ENCODE data around the gene NAALADL2.
"Not testable (repeated sequence)": the region's sequence is repeated elsewhere in the genome, so short reads cannot be mapped to it uniquely, and the experiment has no call there.

Gene NAALADL2

DNA sequence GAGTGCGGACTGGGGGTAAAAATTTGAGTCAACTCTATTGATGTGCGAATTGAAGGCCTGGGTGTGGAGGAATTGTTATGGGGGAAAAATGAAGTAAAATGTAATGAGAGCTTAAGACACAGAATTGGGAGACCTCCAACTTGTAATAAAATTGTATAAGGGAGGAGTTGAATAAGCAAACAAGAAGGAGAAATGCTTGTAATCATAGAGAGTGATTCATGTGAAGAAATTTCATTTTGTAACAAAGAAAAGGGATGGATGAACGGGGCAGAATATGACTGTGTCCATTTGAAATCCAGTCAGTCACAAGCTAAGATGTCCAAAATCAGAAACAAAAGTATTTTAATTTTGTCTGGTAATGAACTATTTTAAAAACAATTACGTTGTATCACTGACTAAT lies 552.3 kb downstream of the NAALADL2 start:
- Mint-ChIP-seq H3K9me3 (peaks cover 2% of the 10 kb centered on the region), H3K4me1 (no peaks in the 10 kb centered on the region), H3K27ac (no peak overlapping the region), H3K4me3 (no peak overlapping the region), H3K27me3 (no peaks in the 10 kb centered on the region), H3K36me3 (no peaks in the 10 kb centered on the region)
- CTCF ChIA-PET: no interaction called here
- DNase-seq: no peak

DNA sequence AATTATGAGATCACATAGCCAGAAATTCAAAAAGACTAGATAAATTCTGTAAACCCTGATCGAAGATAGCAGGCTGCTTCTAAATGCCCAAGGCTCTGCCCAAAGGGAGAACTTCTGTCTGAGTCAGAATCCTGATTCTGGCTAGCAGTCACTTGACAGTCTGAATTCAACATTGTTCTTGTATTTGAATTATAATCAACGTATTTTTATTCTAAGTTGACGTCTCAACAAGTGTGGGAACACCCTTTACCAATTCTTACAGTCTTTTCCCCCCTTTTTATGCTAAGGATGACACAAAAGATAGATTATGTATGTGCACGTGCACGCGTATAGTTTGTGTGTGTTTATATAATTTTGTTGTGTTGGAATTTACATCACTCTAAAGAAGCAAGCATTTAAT lies 552.8 kb downstream of the NAALADL2 start:
- Mint-ChIP-seq H3K4me3 (no peak overlapping the region), H3K27me3 (no peaks in the 10 kb centered on the region), H3K4me1 (no peaks in the 10 kb centered on the region), H3K27ac (no peak overlapping the region), H3K36me3 (no peaks in the 10 kb centered on the region), H3K9me3 (peaks cover 2% of the 10 kb centered on the region)
- DNase-seq: no peak
- CTCF ChIA-PET: no interaction called here

DNA sequence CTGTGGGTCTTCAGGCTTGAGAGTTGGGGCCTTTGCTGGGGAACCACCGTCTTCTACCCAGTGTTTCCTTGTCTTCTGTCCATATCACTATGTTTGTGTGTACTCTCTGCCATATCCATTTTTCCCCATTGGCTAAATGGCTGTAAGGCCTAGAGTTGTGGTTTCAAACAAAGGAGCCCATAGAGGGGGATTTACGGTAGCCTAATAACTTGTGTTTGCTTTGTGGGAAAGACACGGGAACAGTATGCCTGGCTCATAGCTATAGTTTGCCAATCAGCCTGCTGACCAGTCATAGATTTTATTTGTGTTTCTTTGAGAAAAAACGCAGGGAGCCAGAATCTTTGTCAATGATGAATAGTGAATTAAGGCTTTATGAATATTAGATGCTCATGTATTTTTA lies 554.8 kb downstream of the NAALADL2 start:
- Mint-ChIP-seq H3K4me1 (no peaks in the 10 kb centered on the region), H3K36me3 (no peaks in the 10 kb centered on the region), H3K4me3 (no peak overlapping the region), H3K9me3 (peaks cover 2% of the 10 kb centered on the region), H3K27ac (no peak overlapping the region), H3K27me3 (no peaks in the 10 kb centered on the region)
- CTCF ChIA-PET: no interaction called here
- DNase-seq: no peak

DNA sequence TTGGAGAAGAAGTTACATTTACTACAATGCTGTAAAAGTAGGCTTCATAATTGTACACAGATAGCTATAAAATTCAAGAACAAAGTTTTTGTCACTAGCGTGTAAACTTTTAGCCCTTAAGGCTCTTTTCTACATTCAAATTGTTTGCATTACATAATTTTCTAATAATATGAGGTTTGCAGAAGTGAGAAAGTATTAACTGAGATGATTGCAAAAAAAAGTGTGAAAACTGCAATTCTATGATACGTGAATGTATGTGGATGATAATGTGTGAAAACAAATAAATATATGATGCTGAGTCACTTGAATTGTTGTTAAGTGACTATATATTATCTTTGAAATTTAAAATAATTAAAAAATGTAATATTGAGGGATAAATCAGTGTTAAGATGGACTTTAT lies 557.5 kb downstream of the NAALADL2 start:
- Mint-ChIP-seq H3K9me3 (no peaks in the 10 kb centered on the region), H3K4me1 (no peaks in the 10 kb centered on the region), H3K27ac (no peak overlapping the region), H3K27me3 (no peaks in the 10 kb centered on the region), H3K36me3 (no peaks in the 10 kb centered on the region), H3K4me3 (no peak overlapping the region)
- CTCF ChIA-PET: no interaction called here
- DNase-seq: no peak

DNA sequence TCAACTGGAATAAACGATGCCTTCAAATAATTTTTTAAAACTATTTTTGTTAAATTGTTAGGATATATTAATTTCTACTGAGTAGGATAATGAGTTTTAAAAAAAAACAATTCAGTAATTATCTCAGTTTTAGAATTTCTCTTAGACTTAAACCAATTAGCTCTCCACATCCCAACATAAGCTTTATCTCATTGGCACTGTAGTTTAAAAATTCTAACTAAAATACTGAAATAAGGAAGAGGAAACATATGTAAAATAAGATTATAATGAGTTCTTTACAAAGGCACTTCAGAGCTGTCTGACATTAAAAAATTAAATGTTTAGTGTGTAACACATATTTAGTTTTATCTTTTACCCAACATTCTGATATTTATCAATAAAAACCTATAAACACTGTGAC lies 558.3 kb downstream of the NAALADL2 start:
- Mint-ChIP-seq H3K9me3 (no peaks in the 10 kb centered on the region), H3K4me3 (no peak overlapping the region), H3K27me3 (no peaks in the 10 kb centered on the region), H3K36me3 (no peaks in the 10 kb centered on the region), H3K27ac (no peak overlapping the region), H3K4me1 (no peaks in the 10 kb centered on the region)
- no peak for DNase-seq
- CTCF ChIA-PET: interaction anchor here (0.7 kb wide), 1 partner anchor 10 kb away, joined by 3 read pairs; no protein-coding TSS in a partner anchor

DNA sequence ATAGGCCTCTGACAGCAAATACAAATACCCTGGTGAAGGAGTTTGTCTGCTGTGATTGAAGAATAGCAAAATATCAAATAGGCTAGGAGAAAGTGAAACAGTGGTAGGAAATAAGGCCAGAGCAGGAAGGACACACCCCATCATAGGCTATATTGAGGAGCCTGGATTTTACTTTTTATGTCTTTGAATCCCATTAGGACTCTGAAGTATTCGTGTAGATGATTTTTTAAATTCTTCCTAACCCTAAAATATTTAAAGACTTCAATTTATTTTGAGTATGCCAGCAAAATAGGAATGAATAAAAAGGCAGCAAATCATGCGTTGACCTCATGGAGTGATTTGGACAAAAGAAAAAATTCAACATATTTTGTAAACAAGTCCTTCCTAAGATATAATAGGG lies 562.8 kb downstream of the NAALADL2 start:
- H3K27me3 Mint-ChIP-seq: no peaks in the 10 kb centered on the region
- no peak overlapping the region for H3K27ac Mint-ChIP-seq
- DNase-seq: no peak
- peaks cover 2% of the 10 kb centered on the region for H3K9me3 Mint-ChIP-seq
- no peak overlapping the region for H3K4me3 Mint-ChIP-seq
- H3K4me1 Mint-ChIP-seq: no peaks in the 10 kb centered on the region
- CTCF ChIA-PET: no interaction called here
- no peaks in the 10 kb centered on the region for H3K36me3 Mint-ChIP-seq

DNA sequence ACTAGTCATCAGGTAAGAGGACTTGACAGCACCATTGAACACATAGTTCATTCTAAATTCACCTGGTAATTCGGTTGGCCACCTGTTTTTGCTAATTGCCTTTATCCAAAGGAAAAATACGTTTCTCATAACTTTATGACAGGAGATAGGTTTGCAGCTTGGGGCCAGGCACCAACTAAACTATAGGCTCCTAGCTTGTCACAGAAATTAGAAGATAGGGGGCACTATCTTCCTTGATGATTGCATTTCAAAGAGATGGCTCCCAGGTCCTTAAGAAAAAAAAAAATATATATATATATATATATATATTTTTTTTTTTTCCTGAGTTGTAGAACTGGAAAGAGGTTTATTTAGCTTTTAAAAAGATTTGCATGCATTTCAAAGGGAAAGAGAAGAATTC lies 563.6 kb downstream of the NAALADL2 start:
- H3K36me3 Mint-ChIP-seq: no peaks in the 10 kb centered on the region
- no peak for DNase-seq
- no peaks in the 10 kb centered on the region for H3K4me1 Mint-ChIP-seq
- H3K27me3 Mint-ChIP-seq: no peaks in the 10 kb centered on the region
- H3K27ac Mint-ChIP-seq: no peak overlapping the region
- no peak overlapping the region for H3K4me3 Mint-ChIP-seq
- CTCF ChIA-PET: no interaction called here
- H3K9me3 Mint-ChIP-seq: peaks cover 2% of the 10 kb centered on the region

DNA sequence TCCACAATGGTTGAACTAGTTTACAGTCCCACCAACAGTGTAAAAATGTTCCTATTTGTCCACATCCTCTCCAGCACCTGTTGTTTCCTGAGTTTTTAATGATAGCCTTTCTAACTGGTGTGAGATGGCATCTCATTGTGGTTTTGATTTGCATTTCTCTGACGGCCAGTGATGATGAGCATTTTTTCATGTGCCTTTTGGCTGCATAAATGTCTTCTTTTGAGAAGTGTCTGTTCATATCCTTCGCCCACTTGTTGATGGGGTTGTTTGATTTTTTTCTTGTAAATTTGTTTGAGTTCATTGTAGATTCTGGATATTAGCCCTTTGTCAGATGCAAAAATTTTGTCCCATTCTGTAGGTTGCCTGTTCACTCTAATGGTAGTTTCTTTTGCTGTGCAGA lies 564.7 kb downstream of the NAALADL2 start:
- CTCF ChIA-PET, H3K27me3 Mint-ChIP-seq, H3K36me3 Mint-ChIP-seq, H3K4me1 Mint-ChIP-seq, H3K27ac Mint-ChIP-seq, H3K9me3 Mint-ChIP-seq, H3K4me3 Mint-ChIP-seq, DNase-seq: not testable (repeated sequence)

DNA sequence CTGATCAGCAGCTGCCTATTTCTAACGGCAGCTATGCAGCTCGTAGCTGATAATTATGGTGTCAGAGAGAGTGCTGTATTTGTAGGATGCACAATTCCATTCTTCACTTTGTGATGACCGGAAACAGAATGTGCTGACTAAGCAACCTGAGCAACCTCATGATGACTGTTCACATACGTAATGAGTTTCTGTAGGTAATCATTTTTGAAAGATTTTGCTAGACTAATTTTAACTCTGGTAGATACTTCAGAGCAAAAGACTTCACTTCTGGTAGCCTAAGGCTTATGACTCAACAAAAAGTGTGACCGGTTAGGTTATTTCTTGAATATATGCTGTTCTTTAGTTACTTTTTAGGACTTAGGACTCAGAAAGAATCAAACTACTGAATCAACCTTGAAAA lies 567.7 kb downstream of the NAALADL2 start:
- H3K9me3 Mint-ChIP-seq: peaks cover 2% of the 10 kb centered on the region
- no peak for DNase-seq
- H3K36me3 Mint-ChIP-seq: no peaks in the 10 kb centered on the region
- no peak overlapping the region for H3K4me3 Mint-ChIP-seq
- no peaks in the 10 kb centered on the region for H3K27me3 Mint-ChIP-seq
- no peaks in the 10 kb centered on the region for H3K4me1 Mint-ChIP-seq
- CTCF ChIA-PET: no interaction called here
- no peak overlapping the region for H3K27ac Mint-ChIP-seq

DNA sequence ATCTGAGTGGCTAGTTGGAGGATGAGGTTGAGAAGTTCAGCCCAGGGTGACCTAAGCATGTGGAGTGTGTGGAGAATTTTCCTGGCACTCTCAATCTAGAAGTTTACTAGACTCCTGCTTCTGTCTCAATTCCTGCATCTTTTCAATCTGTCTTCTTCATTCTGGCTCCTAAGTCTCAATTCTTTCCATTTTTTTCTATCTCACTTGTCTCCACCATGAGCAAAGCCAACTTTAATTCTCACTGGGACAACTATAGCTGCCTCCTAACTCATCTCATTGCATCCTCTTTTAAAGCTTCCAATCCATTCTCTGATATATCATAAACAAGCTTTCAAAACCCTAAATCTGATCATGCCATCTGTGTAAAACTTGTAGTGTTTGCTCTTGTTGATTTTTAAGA lies 569.3 kb downstream of the NAALADL2 start:
- Mint-ChIP-seq H3K27me3 (no peaks in the 10 kb centered on the region), H3K36me3 (no peaks in the 10 kb centered on the region), H3K4me3 (no peak overlapping the region), H3K9me3 (peaks cover 2% of the 10 kb centered on the region), H3K27ac (no peak overlapping the region), H3K4me1 (no peaks in the 10 kb centered on the region)
- DNase-seq: no peak
- CTCF ChIA-PET: no interaction called here

DNA sequence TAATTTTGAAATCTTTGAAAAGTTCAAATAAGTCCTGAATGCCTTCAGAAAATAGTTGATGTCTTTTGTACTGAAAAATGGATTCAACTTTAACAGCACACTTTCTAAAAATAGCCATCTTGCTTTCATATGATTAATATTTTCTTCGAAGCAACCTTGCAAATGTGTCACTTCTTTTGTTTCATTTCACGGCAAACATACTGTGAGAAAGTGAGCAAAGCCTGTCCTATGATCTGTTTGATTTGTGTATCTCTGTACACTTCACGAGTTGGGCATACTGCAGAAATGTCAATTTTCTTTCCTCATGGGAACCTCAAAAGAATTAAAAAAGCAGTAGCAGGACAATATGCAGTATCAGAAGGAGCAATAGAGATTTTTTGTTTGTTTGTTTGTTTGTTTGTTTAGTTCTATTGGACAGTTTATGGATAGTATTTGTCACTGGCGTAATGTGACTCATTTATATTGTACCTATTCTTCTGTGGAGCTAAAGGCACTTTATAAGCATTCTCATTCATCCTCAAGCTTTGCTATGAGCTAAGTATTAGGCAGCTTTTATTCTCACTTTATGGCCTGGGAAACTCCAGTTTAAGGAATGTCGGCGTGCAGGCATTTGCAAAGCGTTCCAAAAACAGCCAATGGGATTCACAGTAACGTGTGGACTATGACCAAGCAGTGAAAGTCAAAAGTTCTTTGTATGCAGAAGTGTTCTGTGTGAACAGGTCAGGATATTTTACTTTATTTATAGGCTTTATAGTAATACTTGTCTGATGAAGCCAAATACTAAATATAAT lies 572.0 kb downstream of the NAALADL2 start:
- CTCF ChIA-PET: no interaction called here
- no peaks in the 10 kb centered on the region for H3K36me3 Mint-ChIP-seq
- no peak overlapping the region for H3K27ac Mint-ChIP-seq
- DNase-seq: no peak
- no peaks in the 10 kb centered on the region for H3K4me1 Mint-ChIP-seq
- H3K9me3 Mint-ChIP-seq: no peaks in the 10 kb centered on the region
- no peaks in the 10 kb centered on the region for H3K27me3 Mint-ChIP-seq
- no peak overlapping the region for H3K4me3 Mint-ChIP-seq

DNA sequence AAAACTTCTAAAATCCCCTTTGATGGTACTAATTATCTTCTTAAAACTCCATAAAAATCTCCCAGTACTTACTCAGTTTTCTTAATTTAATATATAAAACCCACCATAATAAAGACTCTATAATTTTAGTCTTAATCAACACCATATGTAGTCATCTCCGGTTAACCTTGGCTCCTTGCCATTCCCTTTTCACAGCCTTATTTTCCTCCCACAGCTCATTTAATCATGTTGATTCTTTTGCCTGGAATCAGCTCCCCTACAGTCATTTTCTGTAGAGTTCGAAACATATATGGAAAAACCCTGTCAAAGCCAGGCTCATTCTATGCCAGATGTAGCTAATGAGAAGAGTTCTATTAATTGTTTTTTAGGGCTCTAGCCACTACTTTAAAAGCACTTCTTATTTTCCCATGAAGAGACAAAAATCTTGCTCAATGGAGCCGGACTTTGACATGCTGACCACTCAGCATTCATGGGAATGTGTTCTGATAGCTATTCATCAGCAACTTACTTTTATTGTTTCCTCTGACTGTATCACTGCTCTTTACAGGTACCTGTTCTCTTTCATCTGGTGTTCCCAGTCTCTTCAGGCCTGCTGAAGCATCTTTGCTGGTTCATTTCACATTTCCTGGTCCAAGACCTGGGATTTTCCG lies 573.4 kb downstream of the NAALADL2 start:
- no peak for DNase-seq
- Mint-ChIP-seq H3K27ac (no peak overlapping the region), H3K4me1 (no peaks in the 10 kb centered on the region), H3K36me3 (no peaks in the 10 kb centered on the region), H3K4me3 (no peak overlapping the region), H3K27me3 (no peaks in the 10 kb centered on the region), H3K9me3 (no peaks in the 10 kb centered on the region)
- CTCF ChIA-PET: no interaction called here

DNA sequence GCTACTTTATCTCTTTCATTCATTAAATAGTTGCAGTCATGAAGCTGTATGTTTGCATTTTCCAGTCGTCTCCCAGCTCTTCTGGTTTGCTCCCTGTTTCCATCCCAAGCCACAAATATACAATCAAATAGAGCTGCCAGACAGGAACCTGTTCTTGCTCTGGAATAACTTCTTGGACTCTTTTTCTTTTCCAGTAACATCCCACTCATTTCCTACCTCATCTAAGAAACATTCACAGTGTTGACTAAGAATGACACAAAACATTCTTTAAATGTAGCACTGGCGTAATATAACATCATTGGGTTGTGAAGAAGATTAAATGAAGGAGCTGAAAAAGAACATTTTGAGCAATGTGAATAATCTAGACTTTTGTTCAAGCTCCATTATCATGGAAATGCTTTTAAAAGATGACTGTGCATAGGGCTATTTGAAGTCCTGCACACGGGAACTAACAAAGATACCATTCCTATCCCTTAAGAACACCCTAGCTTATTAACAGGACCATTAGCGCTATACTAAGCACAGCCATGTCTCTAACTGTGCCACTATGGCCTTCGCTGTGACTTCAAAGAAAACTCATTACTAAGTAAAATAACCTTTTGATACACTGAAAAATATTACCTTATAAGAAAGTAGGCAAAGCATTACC lies 574.0 kb downstream of the NAALADL2 start:
- no peak for DNase-seq
- Mint-ChIP-seq H3K27ac (no peak overlapping the region), H3K36me3 (no peaks in the 10 kb centered on the region), H3K4me1 (no peaks in the 10 kb centered on the region), H3K27me3 (no peaks in the 10 kb centered on the region), H3K9me3 (no peaks in the 10 kb centered on the region), H3K4me3 (no peak overlapping the region)
- CTCF ChIA-PET: no interaction called here

DNA sequence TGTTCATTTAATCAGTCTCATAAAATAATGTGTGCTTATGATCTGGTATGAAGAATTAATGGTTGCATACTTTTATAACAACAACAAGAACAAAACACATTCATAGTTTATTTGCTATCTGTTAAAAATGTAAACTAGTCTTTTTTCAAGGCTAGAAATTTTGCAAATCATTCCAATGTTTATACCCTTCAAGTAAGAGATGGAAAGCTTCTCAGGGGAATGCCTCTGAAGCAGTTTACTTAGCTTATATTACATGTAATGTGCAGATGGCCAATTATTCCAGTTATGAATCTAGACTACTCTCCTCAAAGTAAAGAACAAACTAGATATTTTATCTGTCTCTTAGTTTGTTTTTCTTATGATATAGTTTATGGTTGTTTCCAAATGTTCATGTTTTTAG lies 575.4 kb downstream of the NAALADL2 start:
- no peaks in the 10 kb centered on the region for H3K4me1 Mint-ChIP-seq
- no peak overlapping the region for H3K4me3 Mint-ChIP-seq
- no peak for DNase-seq
- peaks cover 4% of the 10 kb centered on the region for H3K9me3 Mint-ChIP-seq
- no peaks in the 10 kb centered on the region for H3K36me3 Mint-ChIP-seq
- no peak overlapping the region for H3K27ac Mint-ChIP-seq
- CTCF ChIA-PET: no interaction called here
- no peaks in the 10 kb centered on the region for H3K27me3 Mint-ChIP-seq

DNA sequence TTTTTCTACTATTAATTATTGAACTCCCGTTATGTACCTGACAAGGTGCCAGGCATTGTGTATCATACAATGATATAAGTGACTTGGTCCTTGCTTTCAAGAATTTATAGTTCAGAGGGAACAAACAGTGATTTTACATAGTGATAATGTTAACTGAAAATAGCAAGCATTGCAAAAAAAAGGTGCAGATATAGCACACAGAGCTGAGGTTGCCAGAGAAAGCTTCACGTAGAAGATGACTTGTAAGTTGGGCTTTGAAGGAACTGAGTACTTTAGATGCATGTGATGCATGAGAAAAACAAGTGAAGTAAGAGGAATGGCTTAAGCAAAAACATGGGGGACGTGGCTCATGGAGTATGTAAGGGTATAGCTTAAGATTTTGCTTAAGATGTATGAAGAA lies 584.5 kb downstream of the NAALADL2 start:
- Mint-ChIP-seq H3K36me3 (no peaks in the 10 kb centered on the region), H3K27ac (no peak overlapping the region), H3K4me1 (no peaks in the 10 kb centered on the region), H3K4me3 (no peak overlapping the region), H3K27me3 (no peaks in the 10 kb centered on the region), H3K9me3 (peaks cover 17% of the 10 kb centered on the region)
- CTCF ChIA-PET: no interaction called here
- DNase-seq: no peak

Data from activated naive CD4-positive, alpha-beta T cell treated with anti-CD3 and anti-CD28 coated beads, Interleukin-2, amount 10 ng/mL, durations not matched to agents 7 days and 5 days (primary cell).